HG03175 (cell line): ENCODE measurements around the gene PLEK2.
"Not testable (repeated sequence)": the region's sequence is repeated elsewhere in the genome, so short reads cannot be mapped to it uniquely, and the experiment has no call there.

Experiments
- ATAC-seq: cut with Tn5 transposase; IDR thresholded peaks from one replicate; pipeline ENCODE4 v1.9.1; 2021; ENCODE audit warnings: mild to moderate bottlenecking, moderate library complexity; ENCODE audit not compliant: unreplicated experiment

PLEK2 gene, protein sequence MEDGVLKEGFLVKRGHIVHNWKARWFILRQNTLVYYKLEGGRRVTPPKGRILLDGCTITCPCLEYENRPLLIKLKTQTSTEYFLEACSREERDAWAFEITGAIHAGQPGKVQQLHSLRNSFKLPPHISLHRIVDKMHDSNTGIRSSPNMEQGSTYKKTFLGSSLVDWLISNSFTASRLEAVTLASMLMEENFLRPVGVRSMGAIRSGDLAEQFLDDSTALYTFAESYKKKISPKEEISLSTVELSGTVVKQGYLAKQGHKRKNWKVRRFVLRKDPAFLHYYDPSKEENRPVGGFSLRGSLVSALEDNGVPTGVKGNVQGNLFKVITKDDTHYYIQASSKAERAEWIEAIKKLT

DNA sequence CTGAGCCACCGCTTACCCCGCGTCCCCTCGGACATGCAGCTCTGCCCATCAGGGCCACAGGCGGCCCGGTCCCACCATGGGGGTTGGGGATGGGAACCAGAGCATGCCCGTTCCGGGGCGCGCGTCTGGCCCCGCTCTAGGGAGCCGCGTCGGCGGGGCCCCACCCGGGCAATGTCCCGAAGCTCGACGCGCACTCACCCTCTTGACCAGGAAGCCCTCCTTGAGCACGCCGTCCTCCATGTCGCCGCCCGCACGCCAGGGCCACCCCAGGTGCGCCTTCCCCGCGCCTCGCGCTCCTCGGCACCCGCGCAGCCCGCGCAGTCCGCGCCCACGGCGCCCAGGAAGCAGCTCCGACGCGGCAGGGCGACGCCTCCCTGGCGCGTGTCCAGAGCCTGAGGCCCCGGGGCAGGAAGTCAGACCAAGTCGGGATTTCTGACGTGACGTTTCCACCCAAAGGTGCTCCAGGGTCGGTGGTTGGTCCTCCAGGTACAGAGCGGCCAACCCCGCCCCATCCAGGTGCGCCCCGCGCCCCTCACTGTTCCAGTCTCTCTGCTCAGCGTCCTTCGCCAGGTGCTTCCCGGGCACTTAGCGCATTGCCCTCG lies at the start of gene PLEK2:
Gene PLEK2, minus strand, starts transcription at position 346 of the 602 bp plus-strand sequence. Its CDS starts 106 bp downstream, at position 240.
- no peak for ATAC-seq

DNA sequence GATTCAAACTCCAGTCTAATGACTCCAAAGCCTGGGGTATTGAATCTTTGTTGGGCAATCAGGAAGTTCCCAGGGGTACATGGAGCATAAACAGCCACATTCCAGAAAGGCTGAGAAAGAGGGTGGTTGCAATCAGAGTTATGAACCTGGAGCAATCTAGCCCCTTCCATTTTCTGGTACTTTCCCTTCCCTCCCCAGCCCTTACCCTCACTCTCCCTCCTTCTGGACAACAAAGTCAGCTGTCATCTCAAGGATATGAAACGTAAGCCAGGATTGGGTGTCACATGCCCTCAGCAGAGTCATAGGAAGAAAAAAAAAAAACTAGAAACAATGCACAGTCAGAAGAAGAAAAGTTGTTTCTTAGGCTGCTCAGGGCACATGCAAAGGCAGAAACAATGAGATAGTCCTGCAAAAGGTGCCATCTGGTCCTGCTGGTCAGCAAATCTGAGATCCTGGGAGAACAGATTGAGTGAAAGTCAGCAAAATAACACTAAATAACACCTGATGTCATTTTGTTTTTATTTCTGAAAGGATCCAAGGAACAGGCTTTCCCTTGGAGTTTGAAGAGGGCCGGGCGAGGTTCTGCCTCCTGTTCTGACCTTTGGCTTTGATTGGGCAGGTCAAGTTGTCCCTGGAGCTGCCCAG lies 49.5 kb upstream of the PLEK2 start:
- no peak for ATAC-seq

DNA sequence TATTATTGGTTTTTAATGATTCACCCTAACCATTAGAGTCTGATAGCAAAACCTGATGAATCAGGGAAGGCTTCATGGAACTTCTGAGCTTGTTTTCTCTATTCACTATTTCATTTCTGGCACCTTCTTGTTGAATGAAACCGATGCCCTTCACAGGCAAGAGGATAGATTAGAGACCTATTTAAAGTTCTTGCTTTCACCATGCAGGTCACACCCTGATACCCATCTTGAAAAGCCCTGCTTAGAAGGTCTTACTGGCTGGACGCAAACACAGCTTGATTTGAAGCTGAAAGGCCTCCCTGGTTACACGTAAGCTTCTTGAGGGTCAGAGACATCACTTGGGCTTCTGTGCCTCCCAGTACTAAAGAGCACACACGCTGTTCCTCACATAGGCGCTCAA lies 47.4 kb upstream of the PLEK2 start:
- ATAC-seq: no peak

DNA sequence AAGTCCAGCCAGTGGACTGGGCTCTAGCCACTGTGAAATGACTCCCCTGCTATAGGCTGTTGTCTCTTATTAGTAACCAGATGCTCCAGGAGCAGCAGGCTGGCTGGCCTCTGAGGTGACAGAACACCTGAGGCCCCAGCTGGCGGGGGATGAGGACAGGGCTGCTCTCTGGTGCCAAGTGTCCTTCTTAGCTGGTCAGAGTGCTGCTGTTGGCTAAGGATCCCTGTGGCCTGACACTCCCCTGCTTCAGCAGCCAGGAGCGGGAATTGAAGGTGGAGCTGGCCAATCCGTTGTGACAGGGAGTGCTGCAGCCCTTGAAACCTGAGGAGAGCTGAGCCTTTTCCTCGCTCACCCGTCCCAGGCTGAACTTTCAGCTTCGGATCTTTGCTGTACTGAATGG lies 45.8 kb upstream of the PLEK2 start:
- ATAC-seq: no peak

DNA sequence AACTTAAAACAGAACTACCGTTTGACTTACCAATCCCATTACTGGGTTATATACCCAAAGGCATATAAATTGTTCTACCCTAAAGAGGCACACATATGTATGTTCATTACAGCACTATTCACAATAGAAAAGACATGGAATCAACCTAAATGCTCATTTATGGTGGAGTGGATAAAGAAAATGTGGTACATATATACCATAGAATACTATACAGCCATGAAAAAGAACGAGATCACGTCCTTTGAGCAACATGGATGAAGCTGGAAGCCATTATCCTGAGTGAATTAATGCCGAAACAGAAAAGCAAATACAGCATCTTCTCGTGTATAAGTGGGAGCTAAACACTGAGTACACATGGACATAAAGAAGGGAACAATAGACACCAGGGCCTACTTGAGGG lies 44.8 kb upstream of the PLEK2 start:
- ATAC-seq: no peak

DNA sequence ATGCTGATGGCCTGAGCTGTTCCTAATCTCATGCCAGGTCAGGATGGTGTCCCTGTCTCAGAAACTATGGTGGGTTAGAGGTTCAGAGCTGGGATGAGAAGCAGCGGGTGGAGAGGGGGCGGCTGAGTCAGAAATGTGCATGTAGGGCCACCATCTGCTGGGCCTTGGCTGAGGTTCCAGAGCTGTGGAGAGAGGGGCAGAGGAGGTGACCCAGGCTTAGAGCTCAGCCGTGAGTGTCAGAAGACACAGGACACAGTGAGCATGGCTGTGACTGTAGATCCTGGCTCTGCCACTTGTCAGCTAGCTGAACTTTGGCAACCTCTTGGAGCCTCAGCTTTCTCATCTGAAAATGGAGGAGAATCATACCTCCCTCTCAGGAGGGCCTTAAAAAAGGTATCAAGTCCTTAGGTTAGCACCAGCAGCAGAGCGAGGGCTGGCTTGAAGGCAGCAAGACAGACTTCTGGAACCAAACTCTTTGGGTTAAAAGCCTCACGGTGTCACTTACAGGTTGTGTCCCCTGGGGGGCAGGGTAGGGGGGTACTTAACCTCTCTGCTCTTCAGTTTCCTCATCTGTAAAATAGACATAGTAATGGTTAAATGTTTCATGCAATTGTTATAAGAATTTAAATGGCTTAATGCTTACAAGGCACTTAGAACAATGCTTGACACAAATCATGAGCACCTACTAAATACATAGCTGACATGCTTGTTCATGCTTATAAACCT lies 41.8 kb upstream of the PLEK2 start:
- no peak for ATAC-seq

DNA sequence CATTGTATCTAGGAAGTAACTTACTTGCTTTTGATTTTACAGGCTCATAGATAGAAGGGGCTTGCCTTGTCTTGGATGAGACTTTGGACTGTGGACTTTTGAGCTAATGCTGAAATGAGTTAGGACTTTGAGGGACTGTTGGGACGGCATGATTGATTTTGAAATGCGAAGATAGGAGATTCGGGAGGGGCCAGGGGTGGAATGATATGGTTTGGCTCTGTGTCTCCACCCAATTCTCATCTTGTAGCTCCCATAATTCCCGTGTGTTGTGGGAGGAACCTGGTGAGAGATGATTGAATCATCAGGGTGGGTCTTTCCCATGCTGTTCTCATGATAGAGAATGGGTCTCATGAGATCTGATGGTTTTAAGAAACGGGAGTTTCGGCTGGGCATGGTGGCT lies 39.7 kb upstream of the PLEK2 start:
- ATAC-seq: not testable (repeated sequence)

DNA sequence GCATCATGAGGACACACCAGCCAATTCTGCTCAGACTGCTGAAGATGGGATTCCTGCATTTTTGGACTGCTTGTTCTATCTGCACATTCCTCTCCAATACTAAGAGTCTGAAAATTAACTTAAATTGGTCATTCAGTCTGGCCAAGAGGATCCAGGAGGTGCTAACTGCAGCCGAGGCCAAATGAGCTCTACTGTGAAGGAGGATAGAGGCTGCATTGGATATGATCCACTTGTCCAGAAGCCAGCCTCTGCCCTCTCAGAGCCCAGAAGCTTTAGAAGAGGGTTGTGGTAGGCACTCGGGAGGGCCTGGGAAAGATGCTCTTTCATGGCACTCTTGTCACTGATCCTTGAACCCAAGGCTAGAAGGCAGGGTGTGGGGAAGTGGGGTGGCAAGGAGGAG lies 37.1 kb upstream of the PLEK2 start:
- no peak for ATAC-seq

DNA sequence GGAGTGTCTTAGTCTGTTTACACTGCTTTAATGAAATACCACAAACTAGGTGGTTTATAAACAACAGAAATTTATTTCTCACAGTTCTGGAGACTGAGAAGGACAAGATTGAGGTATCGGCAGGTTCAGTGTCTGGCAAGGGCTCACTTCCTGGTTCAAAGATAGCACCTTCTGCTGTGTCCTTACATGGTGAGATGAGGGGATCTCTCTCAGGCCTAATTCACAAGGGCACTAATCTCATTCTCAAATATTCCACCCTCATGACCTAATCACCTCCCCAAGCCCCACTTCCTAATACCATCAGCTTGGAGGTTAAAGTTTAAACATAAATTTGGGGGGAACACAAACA lies 35.0 kb upstream of the PLEK2 start:
- no peak for ATAC-seq

DNA sequence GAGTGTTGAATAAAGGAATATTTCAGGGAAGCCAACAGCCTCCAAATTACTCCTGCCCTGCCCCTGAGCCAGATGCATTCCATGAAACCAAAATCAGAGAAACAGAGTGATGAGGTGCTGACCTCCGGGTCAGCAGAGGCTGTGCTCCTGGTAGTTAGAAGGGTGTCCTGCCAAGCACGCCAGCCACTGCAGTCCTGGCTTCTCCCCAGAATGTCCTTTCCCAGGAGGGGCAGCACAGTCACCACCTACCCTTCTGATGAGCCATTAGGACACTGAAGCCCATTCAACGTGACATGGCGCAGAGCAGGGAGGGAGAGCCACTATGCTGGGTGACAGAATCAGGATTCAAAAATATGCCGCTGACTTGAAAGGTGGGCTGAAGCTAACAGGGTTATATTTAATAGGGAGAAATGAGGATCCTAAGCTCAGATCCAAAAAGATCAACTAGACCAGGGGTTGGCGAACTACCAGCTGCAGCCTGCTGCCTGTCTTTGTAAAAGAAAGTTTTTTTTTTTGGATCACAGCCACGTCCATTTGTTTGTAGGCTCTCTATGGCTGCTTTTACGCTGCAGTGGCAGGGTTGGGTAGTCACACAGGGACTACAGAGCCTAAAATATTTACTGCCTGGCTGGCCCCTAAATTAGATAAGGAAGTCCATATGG lies 34.5 kb upstream of the PLEK2 start:
- ATAC-seq: no peak

DNA sequence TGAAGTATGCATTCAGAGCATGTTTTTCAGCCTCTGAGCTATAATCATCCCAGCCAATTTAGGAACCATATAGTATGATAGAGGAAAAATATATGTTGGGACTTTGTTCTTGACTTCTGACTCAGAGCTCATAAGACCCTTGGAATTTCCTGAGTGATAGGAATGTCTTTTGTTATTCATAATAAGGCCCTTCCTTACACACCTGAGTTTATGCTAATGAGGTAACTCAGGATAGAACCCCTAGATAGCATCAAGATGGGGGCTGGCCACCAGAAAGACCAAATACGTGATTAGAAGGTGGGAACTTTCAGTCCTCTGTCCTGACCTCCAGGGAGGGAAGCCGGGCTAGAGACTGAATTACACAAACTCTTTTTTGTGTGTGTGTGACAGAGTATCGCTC lies 32.4 kb upstream of the PLEK2 start:
- ATAC-seq: no peak

DNA sequence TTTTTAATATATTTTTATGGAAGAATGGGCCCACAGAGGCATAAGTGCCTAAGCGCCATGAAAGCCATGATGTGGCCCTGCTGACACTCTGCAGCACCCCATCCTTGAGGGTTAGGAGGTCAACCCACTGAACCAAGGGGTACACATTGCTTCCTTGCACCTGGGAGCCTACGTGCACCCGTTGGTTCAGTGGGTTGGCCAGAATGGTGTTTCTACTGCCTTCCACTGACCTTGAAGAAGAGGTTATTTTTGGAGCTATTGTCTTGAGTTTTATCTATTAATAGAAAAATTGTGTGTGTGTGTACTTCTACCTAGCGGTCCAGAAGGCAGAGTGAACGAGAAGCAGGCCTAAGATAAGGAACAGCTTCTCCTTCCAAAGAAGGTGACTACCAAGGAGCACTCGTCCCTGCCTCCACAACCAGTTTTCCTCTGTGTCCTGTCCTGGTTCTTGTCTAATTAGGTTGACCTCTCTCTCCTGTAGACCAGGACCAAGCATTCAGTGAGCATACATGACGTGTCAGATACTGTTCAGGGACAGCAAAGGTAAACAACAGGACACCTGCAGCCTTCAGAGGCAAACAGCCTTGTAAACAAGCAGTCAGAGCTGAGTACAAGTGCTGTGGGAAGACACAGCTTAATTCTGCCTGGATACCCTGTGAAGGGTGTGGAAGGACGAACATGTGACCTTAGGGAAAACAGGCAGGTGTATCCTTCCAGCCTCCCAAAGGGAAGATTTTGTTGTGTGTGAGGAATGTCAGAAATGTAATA lies 30.4 kb upstream of the PLEK2 start:
- ATAC-seq: no peak

DNA sequence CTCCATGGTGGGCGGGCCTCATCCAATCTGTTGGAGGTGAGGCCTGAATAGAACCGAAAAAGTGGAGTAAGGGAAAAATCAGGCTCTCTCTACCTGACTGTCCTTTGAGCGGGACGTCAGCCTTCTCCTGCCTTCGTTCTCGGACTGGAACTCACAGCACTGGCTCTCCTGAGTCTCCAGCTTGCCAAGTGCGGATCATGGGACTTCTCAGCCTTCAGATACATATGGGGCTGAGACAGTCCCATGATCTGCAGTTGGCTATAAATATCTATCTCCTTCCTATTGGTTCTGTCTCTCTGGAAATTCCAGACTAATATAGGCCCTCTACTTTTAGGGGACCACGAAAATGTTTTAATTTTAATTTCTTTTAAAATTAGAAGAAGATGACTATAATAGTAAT lies 29.7 kb upstream of the PLEK2 start:
- ATAC-seq: no peak

DNA sequence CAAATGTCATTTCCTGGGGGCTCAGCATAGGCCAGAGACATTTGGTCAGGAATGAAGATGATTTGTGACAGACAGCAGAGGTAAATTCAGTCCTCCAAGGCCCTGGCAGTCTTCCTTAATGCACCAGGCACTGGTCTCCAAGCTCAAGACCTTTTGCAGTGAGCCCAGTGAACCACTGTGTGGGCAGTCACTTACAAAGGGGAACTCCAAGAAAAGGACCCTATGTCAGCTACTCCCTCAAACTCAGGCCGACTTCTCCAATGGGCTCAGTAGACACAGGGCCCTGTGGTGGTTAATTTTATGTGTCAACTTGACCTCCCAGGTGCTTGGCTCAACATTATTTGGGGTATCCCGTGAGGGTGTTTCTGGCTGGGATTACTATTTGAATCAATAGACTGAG lies 29.3 kb upstream of the PLEK2 start:
- ATAC-seq: no peak

DNA sequence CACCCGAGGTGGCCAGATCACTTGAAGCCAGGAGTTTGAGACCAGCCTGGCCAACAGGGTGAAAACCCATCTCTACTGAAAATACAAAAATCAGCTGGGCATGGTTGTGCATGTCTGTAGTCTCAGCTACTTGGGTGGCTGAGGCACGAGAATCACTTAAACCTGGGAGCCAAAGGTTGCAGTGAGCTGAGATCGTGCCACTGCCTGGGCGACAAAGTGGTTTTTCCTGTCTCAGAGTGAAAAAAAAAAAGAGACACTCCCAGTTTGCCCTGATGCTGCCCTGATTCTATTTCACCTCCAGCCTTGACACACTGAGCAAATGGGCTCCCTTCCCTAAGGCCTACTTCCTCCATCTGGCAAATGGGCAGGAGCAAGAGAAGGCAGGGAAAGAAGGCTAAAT lies 28.5 kb upstream of the PLEK2 start:
- ATAC-seq: no peak

DNA sequence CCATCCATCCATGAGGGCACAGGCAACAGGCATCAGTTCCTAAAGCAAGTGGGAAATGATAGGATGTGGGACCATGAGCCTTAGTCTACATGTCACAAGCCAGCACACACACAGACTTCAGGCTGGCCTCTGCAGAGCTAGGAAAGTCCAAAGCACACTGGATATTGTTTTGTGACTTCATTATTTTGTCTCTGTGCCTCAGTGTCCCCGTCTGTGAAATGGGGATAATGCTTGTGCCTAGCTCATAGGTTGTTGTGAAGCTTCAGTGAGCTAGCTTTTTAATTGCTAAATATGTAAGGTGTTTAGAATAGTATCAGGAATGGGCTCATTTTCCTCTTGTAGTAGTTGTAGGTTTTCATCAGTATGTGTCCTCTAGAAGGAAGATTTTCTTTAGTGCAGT lies 27.0 kb upstream of the PLEK2 start:
- no peak for ATAC-seq

DNA sequence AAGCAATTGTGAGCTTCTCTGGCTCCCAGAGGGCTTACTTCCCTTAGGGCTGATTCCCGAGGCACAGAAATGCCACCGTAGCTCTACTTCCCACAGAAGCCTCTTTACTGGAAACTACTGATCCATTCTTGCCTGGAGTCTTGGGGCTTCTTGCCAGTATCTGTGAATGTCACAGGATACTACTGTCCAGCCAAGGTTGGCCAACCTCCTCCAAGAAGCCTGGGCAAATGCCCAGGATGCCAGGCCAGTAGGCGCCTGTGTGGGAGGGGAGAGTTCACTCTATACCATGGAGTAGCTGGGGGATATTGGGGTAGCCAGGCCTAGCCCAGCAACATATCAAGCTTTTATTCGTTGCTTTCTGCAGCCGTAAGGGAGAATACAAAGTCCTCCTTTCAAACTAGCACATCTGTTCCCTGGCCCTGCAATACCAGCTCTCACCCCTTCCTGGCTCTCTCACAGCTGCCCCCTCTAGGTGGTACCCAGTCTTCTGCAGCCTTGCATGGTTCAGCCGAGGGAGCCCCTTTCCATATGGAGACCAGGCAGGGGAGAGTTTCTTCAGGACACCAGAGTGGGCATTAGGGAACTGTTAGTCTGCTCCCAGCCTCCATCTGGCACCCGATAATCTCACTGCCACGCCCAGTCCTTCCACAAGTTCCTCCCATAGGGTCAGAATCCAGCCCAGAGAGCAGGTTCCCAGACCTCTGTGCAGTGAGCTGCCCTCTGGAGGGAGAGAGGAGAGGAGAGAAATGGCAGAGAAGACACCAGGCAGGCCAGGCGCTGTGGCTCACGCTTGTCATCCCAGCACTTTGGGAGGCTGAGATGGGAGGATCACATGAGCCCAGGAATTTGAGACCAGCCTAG lies 24.3 kb upstream of the PLEK2 start:
- ATAC-seq: no peak

DNA sequence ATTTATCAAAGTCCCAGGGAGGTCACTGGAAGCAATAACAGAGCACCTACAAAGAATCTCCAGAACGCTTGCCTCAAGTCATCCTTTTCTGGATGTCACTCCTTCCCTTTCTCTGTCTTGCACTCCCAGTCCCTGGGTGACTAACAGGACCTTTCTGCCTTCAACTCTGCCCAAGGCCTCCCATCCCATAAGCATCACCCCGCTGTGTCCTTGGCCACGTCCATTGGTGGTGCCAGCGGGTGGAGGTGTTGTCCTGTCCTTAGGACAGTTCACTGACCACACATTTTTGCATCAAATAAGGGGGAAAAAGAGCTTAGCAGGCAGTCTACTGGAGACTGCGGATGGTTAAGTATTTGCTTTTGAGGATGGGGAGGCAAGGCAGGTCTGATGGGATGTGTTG lies 23.6 kb upstream of the PLEK2 start:
- ATAC-seq: no peak

DNA sequence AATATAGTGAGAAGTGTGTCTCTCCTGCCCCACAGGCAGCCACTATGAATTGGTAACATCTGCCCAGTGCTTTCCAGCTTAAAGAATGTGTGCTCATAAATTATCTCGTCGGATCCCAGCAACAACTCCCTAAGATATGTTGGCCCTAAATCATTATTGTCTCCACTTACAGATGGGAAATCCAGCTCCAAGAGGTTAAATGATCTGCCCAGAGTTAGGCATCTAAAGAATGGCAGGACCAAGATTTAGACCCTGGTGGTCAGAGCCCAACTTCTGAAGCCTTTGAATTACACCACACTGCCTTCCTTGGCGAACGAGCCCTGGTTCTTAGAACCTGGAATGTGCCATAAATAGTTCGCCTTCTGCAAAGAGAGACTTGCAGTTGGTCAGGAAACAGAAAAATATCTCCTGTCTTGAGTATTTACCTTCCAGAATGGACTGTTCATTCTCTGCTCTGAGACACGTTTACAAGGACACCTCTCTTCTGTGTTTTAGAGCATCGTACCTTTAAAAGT lies 20.1 kb upstream of the PLEK2 start:
- ATAC-seq: no peak
